T-helper 22 cell (primary cell): Measurements from ENCODE around the gene PYY.
A peak's percentile ranks its signal among the peaks of the same experiment; 100 is the strongest.

Experiments
- DNase-seq: peaks from one replicate; pipeline ENCODE4 v3.0.0-alpha.2; 2020; ENCODE audit warnings: low read depth

Gene PYY

DNA sequence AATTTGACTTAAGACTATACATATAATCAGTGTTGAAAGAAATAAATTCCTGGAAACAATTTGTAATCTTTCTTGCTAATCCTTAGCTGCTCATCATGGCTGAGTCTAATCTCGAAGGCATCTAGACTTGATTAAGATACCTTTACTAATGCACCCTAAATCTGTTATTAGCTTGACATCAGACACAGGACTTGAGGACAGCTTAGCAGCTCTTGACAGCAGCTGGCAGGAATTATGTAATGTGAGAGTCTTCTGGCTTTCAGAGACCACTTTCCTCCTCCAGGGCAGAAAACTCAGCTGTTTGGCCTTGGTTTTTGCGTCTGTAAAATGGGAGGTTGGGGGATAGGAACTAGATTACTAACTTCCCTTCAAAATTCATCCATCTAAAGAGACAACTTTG lies 39.3 kb downstream of the PYY start:
- DNase-seq, result no peak

DNA sequence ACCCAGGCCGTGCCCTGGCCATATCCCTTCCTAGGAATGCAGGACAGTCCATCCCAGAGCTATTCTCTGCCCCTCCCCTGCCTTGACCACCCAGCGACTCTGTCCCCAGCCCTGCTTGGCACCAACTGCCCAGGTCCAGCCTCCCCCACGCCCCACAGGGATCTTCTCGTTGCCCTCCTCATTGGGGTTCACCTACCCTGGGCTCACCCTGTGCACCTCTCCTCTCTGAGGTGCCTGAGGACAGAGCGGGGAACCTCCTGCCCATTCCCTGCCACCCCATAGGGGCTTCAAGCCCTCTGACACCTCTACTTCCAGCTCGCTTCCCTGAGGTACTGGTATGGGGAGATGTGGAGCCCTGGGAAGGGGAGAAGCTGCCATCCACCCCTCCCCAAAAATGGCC lies 40.2 kb downstream of the PYY start:
- DNase-seq, result no peak

- no peak for DNase-seq
These were observed 41.0 kb downstream of the PYY start for GRCh38 chr17:43912635-43913304.

DNA sequence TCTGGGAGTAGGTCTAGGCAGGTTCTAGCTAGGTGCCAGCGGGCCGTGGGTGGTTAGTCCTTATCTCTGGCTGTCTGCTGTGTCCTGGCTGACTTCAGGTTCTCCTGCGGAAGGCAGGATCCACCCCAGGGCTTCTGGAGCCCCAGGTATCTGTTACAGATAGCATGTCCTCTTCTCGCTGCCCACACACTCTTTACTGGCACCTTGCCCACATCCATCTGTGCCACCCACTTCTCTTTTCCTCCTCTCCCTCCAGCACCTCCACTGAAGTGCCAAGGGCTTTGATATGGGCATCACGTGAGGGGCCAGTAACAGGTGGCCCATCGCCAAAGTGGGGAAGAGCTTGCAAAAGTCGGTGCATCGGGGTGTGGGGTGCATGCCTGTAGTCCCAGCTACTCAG lies 41.8 kb downstream of the PYY start:
- no peak for DNase-seq

DNA sequence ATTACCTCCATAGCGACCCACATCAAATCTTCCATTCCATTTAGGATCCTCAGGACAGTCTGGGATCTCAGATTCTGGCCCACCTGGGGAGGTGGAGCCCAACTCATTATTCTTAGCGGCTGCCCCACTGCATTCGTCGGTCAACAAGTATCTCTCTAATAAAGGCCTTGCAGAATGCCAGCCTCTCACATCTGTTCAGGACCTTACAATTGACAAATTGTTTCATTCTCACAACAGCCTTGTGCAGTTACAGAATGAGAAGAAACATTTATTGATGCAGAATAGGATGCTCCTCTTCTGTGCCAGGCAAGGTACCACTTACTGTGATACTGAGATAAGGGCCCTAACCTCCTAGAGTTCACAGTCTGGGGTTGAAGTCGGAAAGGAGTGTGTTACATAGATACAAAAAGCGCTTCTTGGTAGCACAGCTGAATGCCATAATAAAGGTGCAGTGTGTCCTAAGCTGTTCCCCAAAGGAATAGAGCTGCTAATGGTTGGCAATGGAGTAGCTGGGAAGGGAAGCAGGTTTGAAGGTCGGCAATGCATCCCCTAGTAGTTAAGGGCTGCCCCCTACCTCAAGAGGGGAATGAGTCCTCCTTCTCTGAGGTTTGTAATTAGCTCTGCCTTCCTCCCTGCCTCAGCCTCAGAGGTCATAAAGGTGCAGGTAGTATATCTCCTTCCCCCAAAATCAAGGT lies 44.1 kb downstream of the PYY start:
- no peak for DNase-seq

GRCh38 chr17:43907998-43908721 lies 45.6 kb downstream of the PYY start:
- peak; percentile 23 for DNase-seq

- peak; percentile 38 for DNase-seq
These were observed 46.2 kb downstream of the PYY start, which contains the start of gene MPP2 for GRCh38 chr17:43907425-43907981. MPP2 (minus strand) TSS chr17:43907536; CDS start chr17:43904460, 3,076 bp downstream.

- DNase-seq, result no peak
These were observed 46.8 kb downstream of the PYY start for GRCh38 chr17:43906951-43907424.

DNA sequence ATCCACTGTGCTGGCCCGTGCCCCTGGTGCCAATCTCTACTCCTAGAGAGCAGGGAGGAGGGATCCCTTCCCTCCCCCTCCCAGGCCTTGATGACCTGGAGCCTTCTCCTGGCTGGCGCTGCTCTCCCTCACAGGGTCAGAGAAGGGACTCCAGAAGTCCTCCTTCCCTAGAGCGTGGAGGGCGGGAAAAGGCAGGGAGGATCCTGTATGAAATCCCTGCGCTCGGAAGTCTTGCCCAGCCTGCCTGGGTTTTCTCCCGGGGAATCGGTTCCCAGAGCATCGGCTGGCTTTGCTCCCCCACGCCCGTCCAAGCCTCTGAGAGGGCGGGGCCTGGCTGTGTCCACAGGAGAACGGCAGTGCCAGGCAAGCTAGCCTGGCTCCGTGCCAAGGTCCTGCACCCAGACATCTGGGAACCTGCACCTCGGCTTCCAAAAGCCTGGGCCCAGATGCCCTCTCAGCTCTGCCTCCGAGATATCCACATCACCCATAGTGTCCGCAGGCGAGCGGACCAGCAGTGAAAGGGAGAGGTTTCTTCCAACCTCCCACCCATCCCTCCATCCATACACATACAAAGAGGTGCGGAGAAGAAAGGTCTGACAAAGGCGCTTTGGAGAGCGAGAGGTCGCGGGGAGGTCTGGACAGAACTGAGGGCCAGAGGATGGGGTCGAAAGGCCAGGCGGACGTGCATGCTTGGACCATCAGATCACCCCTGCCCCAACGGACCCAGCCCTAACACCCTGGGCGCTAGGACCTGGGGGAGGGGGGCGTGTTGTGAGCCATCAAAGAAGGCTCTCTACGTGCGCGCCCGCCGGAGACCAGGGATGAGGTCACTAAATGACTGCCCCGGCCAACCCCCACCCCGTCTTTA lies 47.5 kb downstream of the PYY start:
- peak; percentile 33 for DNase-seq

GRCh38 chr17:43905400-43905984 lies 48.2 kb downstream of the PYY start:
- DNase-seq, result no peak
